Sigmoid colon (tissue), 4 donors: ENCODE results near the gene AMY1C.

Source experiments
- EP300 ChIP-seq, 4 donors: sonication (generic); formaldehyde crosslinking; IDR thresholded peaks; one replicate each; pipeline ENCODE4 v1.6.1; 2017; ENCODE audit warnings: antibody characterized with exemption in 4 of 4
- POLR2A ChIP-seq, 2 donors: fragments of 450-650 bp; IDR thresholded peaks; one replicate each; pipeline ENCODE4 v1.6.1; 2016; ENCODE audit warnings: antibody characterized with exemption in 2 of 2, mild to moderate bottlenecking in 2 of 2, moderate library complexity in 2 of 2
- POLR2AphosphoS5 ChIP-seq, 4 donors: sonication (generic); formaldehyde crosslinking; IDR thresholded peaks; one replicate each; pipeline ENCODE4 v1.6.1; 2017; ENCODE audit warnings: antibody characterized with exemption in 4 of 4
- TF ChIP-seq, protein P1 (sequence below), 4 experiments: fragments of 450-650 bp in 3 of 4; fragments of 200-600 bp in 1 of 4; IDR thresholded peaks; one replicate each; pipeline ENCODE4 v1.5.1; 2016 to 2019; ENCODE audit warnings: antibody characterized with exemption in 4 of 4, mild to moderate bottlenecking in 3 of 4, moderate library complexity in 2 of 4

DNA sequence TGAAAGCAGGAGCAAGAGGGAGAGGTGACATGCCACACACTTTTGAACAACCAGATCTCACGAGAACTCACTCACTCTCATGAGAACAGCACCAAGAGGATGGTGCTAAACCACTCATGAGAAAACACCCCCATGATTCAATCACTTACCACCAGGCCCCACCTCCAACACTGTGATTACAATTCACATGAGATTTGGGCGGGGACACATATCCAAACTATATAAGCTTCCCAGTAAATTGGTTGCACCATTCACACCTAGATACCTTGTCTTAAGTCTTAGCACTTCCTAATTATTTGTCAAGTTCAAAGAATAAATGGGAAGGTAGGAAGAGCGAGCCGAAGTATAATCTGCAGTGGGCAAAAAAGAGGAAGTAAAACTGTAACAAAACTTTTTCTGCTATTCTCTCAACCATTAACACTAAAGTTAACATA lies 34.3 kb downstream of the AMY1C start:
- TF ChIP-seq POLR2AphosphoS5 (IDR thresholded peaks at IDR 0.05) (no peak), POLR2A (IDR thresholded peaks at IDR 0.05) (no peak), EP300 (IDR thresholded peaks at IDR 0.05) (no peak)
- TF ChIP-seq, protein P1, sequence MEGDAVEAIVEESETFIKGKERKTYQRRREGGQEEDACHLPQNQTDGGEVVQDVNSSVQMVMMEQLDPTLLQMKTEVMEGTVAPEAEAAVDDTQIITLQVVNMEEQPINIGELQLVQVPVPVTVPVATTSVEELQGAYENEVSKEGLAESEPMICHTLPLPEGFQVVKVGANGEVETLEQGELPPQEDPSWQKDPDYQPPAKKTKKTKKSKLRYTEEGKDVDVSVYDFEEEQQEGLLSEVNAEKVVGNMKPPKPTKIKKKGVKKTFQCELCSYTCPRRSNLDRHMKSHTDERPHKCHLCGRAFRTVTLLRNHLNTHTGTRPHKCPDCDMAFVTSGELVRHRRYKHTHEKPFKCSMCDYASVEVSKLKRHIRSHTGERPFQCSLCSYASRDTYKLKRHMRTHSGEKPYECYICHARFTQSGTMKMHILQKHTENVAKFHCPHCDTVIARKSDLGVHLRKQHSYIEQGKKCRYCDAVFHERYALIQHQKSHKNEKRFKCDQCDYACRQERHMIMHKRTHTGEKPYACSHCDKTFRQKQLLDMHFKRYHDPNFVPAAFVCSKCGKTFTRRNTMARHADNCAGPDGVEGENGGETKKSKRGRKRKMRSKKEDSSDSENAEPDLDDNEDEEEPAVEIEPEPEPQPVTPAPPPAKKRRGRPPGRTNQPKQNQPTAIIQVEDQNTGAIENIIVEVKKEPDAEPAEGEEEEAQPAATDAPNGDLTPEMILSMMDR (IDR thresholded peaks at IDR 0.05), result no peak
